ENCODE measurements around the gene CDC25B. TPM values are rescaled to one million over a fixed set of nuclear protein-coding genes. Genes with fewer than 3 reads are reported as not detected.

The CDC25B gene
- total and polyA plus RNA-seq, 2 of the 13 experiments (the other 11 are each of a cell fraction or from before 2014, with no cell fraction given), result 14.5 to 19.4 TPM

DNA sequence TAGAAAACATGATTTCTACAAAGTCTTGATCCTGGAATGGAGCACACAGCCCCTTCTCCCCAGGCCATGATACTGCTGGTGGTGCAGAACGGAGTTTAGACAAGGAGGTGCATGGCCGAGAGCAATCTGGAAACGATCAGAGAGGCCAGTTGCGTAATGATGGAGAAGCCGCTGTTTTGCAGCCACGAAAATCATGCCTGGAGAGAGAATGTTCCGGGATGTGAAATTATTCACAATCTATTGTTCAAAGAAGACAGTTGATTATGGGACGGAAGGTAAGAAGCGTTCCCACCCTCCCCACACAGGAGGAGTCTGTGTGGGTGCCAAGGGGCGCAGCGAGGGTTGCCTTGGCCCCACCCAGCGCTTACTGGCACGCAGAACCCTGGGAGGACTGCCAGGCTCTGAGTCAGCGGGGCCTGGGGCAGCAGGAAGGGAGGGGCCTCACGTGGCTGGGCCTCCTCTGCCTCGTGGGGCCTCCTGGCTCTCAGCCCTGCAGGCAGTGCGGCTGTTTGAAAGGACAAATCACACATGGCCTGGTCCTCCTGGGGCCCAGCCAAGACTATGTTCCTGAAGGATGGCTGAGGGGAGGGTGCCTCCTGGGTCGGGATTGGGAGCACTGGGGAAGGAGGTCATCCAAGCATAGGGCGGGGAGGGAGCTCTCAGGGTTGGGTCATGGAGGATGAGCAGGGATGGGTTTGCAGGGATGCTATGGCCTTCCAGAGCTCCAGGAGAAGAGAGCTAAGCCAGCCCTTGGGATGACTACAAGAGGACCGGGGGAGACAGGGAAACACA, 15.6 kb downstream of the CDC25B start (continued):
- TF ChIP-seq, protein P1, sequence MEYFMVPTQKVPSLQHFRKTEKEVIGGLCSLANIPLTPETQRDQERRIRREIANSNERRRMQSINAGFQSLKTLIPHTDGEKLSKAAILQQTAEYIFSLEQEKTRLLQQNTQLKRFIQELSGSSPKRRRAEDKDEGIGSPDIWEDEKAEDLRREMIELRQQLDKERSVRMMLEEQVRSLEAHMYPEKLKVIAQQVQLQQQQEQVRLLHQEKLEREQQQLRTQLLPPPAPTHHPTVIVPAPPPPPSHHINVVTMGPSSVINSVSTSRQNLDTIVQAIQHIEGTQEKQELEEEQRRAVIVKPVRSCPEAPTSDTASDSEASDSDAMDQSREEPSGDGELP (IDR thresholded peaks at IDR 0.05; ENCODE audit: borderline replicate concordance, low read depth), result peak; percentile 76; the same call in 1 of the 2 replicates
- TF ChIP-seq ARID4A (CRISPR knock-in tag; IDR thresholded peaks at IDR 0.05; ENCODE audit: borderline replicate concordance) (no peak; the same call in 1 of the 2 replicates), AHR (CRISPR knock-in tag; IDR thresholded peaks at IDR 0.05) (peak; percentile 99; the same call in 1 of the 2 replicates), NBN (conservative IDR thresholded peaks at IDR 0.05) (no peak), FLYWCH1 (CRISPR knock-in tag; IDR thresholded peaks at IDR 0.05) (no peak), THAP7 (CRISPR knock-in tag; IDR thresholded peaks at IDR 0.05) (peak; percentile 48; the same call in 1 of the 2 replicates), KDM2A (CRISPR knock-in tag; IDR thresholded peaks at IDR 0.05; ENCODE audit: borderline replicate concordance, low read depth) (peak; percentile 97), SCMH1 (CRISPR knock-in tag; IDR thresholded peaks at IDR 0.05; ENCODE audit: borderline replicate concordance) (no peak), HCFC1 (IDR thresholded peaks at IDR 0.05; ENCODE audit: low read depth, low read length) (no peak), ZFYVE20 (CRISPR knock-in tag; IDR thresholded peaks at IDR 0.05; ENCODE audit: borderline replicate concordance, low read depth) (no peak), ZNF253 (CRISPR knock-in tag; IDR thresholded peaks at IDR 0.05; ENCODE audit: borderline replicate concordance) (peak; percentile 93; the same call in 1 of the 2 replicates), ZFP82 (CRISPR knock-in tag; IDR thresholded peaks at IDR 0.05; ENCODE audit: borderline replicate concordance) (no peak), ZNF138 (CRISPR knock-in tag; IDR thresholded peaks at IDR 0.05; ENCODE audit: low read depth) (no peak), ZNF841 (CRISPR knock-in tag; IDR thresholded peaks at IDR 0.05; ENCODE audit: borderline replicate concordance) (0 out of 2 replicates have a peak, but pooled peaks have one; percentile 73), RFX1 (IDR thresholded peaks at IDR 0.05) (no peak), ZNF589 (CRISPR knock-in tag; conservative IDR thresholded peaks at IDR 0.05) (peak; percentile 99), HOMEZ (CRISPR knock-in tag; IDR thresholded peaks at IDR 0.05; ENCODE audit: low read depth) (peak; percentile 85), RNF2 (conservative IDR thresholded peaks at IDR 0.05; ENCODE audit: low read depth) (peak; percentile 97), RBM39 (IDR thresholded peaks at IDR 0.05; ENCODE audit: low read depth, low read length, poor library complexity, severe bottlenecking) (peak; percentile 39), ATF5 (CRISPR knock-in tag; IDR thresholded peaks at IDR 0.05; ENCODE audit: low read depth) (no peak)
- TF ChIP-seq, protein P2, sequence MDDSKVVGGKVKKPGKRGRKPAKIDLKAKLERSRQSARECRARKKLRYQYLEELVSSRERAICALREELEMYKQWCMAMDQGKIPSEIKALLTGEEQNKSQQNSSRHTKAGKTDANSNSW (CRISPR knock-in tag; IDR thresholded peaks at IDR 0.05; ENCODE audit: borderline replicate concordance), result peak; percentile 99

Measured in HepG2 (cell line).